Stimulated activated CD4-positive, alpha-beta T cell treated with anti-CD3 and anti-CD28 coated beads, TNF-alpha, amount 100 ng/mL, for 24 hours (primary cell): ENCODE measurements around the gene PFAS.
"Not testable (repeated sequence)": the region's sequence is repeated elsewhere in the genome, so short reads cannot be mapped to it uniquely, and the experiment has no call there.

Experiments used
- DNase-seq, 3 experiments: peaks; one replicate each; pipeline ENCODE4 v3.0.0-alpha.2; 2020; ENCODE audit warnings: low read depth in 3 of 3

The PFAS gene

DNA sequence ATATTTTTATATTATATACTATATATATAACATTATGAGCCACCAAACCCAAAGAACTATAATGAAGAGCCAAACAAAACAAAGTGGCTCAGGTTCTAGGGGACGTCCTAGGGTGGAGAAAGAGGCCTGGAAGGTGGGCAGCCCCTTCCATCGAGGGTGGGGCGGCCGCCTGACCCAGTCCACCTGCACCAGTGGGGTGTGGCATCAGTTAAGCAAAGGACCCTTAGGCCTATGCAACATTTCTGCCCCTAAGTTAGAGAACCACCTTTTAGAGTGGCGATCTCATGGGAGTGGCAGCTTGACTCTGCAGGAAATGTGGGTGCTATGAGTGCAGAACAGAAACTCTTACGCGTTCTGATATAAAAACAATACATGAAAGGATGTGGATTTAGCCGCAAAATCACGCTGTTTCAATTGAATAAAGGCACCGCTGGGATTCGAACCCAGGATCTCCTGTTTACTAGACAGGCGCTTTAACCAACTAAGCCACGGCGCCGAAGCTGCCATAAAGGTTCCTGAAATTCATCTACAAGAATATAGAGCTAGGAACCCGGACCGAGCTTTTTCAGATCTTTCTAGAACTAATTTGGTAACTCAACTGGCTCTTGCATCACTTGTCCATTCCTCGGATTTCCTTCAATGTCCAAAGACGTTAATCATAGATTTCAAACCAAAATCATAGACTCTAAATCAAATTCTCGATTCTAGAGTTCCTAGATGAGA is 23.1 kb upstream of the PFAS start:
- peak; percentile 59 to 75 (median 65) for DNase-seq

DNA sequence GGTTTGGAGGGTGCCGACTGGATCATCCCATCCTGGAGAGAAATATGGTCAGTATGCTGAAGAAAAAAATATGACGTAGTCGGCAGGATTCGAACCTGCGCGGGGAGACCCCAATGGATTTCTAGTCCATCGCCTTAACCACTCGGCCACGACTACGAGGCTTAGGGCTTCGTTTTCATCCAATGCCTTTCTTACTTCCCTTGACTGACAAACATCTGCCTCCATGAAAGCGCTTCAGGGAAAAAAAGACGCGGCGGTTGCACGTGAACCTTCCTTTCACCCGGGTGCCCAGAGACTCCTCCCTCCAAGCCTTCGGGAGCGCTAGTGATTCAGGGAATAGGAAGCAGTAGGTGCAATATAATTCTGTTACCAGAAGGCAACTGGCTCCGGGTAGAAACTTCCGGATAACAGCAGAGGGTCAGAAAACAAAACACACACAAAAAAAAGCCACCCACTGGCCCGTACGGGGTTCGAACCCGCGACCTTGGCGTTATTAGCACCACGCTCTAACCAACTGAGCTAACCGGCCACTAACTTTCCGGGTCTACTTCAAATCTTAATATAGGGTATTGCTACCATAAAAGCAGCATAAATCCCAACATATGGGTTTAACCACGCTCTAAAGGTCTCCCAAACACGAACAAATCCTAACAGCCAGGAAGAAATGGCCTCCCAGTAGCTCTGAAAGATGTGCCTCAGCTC is 22.4 kb upstream of the PFAS start:
- DNase-seq = peak in 2 of 3 experiments; percentile 34 to 57

GRCh38 chr17:8227238-8227581 is 21.9 kb upstream of the PFAS start:
- DNase-seq = no peak

DNA sequence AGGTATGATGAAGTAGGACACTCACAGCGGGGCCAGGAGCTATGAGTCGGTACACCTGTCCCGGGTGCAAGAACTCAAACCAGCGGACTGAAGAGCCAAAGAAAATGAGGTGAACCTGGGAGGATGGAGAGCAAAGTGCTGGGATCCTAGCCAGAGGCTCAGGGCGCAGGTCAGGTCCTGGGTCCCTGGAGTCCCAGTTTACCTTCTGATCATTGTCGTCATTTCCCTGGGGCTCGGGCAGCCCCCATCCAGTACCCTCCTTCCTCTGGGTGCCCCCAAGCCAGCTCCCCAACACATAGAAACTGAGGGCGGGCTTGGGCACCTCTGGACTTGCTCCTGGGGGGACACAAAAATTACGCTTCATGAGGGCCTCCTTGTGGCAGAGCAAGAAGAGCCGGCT is 17.4 kb upstream of the PFAS start:
- no peak for DNase-seq

DNA sequence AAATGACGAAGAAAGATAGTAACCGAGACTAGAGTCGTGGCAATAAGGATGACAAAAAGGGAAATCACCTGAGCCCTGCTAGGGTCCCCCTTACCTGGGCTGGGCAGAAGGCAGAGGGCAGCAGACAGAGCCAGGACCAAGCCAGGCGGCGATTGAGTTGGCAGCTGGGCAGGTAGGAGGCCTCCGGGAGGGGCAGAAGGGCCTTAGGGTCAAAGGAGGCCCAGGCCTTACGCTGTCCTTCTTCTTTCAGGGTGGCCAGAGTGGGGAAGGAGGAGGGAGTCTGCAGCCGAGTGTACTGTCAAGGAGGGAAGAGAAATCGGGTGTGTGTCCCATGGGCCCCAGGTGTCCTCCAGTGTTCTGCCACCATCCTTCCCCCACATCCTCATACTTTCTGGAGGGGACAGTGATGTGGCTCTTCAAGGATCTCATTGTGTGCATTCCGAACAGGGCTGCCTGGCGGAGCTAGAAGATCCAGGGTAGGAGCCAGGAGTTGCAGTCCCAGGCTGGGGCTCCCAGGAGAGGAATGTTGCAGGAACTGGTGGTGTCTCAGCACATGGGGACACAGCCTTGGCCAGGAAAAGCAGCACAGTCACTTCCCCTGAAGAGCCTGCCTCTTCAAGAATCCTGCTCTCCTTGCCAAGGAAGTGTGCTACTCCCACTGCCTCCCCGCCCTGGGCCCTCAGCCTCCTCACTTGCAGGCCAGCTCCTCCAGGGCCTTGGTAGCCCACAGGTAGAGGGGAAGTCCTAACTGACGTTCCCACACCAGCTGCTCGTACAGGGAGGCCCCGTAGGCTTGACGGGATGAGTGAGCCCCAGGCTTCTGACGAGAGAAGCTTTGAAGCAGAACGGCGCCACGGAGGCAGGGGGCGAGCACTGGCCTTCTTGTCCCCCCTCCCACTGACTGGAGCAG is 14.5 kb upstream of the PFAS start:
- no peak for DNase-seq

DNA sequence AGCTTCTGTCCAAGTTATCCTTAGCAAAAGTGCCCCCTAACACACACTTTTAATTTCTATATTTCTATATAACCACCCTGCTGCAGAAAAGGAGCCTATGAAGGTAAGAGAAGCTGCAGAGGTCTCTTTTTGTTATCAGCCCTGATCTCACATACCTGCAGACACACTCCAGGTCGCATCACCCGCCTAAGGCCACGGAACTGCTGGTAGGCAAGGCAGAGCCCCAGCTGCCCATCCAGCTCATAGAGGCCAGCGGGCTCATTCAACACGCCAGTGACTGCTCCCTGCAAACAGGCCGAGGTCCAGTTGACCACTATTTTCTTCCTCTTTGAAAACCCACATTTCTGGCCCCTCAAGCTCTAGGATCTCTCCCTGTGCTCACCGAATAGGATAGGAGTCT is 13.4 kb upstream of the PFAS start:
- DNase-seq = no peak

- no peak for DNase-seq
These were observed 11.9 kb upstream of the PFAS start for GRCh38 chr17:8237175-8237574.

DNA sequence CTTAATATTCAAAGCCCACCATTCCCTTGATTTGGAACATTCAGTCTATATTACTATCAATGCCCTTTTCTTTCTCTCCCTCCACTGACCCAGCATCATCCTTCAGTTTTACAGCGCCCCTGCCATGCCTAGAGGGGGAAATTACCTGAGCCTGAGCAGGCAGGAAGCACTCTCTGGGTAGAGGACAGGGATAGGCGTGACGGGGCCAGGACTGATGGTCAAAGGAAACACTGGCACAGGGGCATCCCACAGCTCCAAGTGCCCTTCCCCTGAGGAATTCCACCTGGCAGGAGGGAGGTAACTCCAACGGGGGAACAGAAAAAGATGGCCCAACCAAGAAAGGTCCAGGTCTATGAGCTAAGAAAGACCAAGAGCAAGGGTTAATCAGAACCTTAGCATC is 11.2 kb upstream of the PFAS start:
- no peak for DNase-seq

DNA sequence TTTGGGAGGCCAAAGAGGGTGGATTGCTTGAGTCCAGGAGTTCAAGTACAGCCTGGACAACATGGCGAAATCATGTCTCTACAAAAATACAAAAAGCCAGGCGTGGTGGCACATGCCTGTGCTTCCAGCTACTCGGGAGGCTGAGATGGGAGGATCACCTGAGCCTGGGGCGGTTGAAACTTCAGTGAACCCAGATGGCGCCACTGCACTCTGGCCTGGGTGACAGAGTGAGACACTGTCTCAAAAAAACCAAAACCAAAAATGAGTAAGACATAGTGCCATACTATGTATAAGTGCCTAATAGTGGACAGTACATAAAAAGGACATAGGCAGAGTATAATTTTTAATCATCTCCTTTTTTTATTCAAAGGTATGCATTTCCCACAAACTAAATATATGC is 5.3 kb upstream of the PFAS start:
- no peak for DNase-seq

- DNase-seq = no peak
These were observed 4.3 kb upstream of the PFAS start for GRCh38 chr17:8244768-8245167.

GRCh38 chr17:8249621-8250500 is 772 bp downstream of the PFAS start:
- no peak for DNase-seq

DNA sequence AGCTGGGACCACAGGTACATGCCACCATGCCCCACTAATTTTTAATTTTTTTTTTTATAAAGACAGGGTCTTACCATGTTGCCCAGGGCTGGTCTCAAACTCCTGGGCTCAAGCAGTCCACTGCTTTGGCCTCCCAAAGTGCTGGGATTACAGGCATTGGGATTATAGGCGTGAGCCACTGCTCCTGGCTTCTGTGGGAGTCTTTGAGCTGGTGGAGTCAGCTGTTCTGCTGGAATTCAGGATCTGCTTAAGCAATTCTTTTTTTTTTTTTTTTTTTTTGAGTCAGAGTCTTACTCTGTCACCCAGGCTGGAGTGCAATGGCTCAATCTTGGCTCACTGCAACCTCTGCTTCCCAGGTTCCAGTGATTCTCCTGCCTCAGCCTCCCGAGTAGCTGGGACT is 2.3 kb downstream of the PFAS start:
- not testable (repeated sequence) for DNase-seq

DNA sequence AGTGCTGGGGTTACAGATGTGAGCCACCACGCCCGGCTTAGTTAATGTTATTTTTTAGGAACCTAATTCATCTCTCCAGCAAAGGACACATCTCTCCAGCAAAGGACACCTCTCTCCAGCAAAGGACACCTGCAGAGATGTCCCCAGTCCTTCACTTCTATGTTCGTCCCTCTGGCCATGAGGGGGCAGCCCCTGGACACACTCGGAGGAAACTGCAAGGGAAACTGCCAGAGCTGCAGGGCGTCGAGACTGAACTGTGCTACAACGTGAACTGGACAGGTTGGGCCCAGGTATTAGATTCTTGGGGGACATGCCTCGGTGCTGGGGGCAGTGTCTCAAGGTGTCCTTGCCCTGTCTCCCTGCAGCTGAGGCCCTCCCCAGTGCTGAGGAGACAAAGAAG is 4.7 kb downstream of the PFAS start:
- no peak for DNase-seq

GRCh38 chr17:8254881-8255280 is 5.8 kb downstream of the PFAS start:
- DNase-seq = no peak

DNA sequence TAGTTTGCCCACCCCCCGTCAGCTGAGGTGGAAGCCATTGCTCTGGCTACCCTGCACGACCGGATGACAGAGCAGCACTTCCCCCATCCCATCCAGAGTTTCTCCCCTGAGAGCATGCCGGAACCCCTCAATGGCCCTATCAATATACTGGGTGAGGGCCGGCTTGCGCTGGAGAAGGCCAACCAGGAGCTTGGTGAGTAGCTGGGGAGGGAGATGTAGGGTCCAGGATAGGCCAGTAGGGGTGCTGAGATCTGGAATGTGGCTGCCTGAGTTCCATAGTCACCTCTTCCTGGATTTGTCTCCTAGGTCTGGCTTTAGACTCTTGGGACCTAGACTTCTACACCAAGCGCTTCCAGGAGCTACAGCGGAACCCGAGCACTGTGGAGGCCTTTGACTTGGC is 6.4 kb downstream of the PFAS start:
- no peak for DNase-seq

- no peak for DNase-seq
These were observed 7.2 kb downstream of the PFAS start for GRCh38 chr17:8256291-8256690.

- no peak for DNase-seq
These were observed 7.6 kb downstream of the PFAS start for GRCh38 chr17:8256691-8257090.

DNA sequence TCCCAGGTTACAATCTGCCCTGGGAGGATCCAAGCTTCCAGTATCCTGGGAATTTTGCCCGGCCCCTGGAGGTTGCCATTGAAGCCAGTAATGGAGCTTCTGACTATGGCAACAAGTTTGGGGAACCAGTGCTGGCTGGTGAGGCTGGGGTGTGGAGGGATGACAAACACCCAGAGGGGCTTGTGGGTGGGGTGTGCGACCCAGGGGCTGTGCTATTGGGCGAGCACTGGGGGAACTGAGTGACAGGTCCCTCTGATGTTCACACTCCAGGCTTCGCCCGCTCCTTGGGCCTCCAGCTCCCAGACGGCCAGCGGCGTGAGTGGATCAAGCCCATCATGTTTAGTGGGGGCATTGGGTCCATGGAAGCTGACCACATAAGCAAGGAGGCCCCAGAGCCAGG is 8.7 kb downstream of the PFAS start:
- no peak for DNase-seq

GRCh38 chr17:8264320-8264719 is 15.2 kb downstream of the PFAS start:
- no peak for DNase-seq

DNA sequence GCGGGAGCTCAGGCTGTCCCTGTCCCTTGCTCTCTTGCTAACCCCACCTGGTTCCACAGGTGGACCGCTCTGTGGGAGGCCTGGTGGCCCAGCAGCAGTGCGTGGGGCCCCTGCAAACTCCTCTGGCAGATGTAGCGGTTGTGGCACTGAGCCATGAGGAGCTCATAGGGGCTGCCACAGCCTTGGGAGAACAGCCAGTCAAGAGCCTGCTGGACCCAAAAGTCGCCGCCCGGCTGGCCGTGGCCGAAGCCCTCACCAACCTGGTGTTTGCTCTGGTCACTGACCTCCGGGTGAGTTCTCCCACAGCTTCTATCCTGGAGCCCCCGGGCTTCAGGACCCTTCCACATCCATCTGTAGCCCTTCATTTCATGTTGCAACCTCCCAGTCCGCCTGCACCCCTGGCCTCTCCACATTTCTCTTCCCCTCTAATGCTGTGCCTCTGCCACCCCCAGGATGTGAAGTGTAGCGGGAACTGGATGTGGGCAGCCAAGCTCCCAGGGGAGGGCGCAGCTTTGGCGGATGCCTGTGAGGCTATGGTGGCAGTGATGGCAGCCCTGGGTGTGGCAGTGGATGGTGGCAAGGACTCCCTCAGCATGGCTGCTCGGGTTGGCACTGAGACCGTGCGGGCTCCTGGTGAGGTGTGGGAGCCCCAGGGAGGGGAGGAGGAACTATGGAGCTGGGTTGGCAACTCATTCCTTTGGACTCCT is 15.9 kb downstream of the PFAS start:
- no peak for DNase-seq
